Measurements from ENCODE around the gene A2M.

Gene A2M

GRCh38 chr12:9122091-9122609 lies 6.4 kb upstream of the A2M start:
- DNase-seq (ENCODE audit: extremely low read depth in 1 of 2, low read depth in 1 of 2) = no peak

- DNase-seq (ENCODE audit: extremely low read depth in 1 of 2, low read depth in 1 of 2) = no peak
These were observed 4.9 kb upstream of the A2M start for GRCh38 chr12:9120487-9121184.

GRCh38 chr12:9118158-9118557 lies 2.4 kb upstream of the A2M start:
- no peak for DNase-seq (ENCODE audit: extremely low read depth in 1 of 2, low read depth in 1 of 2)

DNA sequence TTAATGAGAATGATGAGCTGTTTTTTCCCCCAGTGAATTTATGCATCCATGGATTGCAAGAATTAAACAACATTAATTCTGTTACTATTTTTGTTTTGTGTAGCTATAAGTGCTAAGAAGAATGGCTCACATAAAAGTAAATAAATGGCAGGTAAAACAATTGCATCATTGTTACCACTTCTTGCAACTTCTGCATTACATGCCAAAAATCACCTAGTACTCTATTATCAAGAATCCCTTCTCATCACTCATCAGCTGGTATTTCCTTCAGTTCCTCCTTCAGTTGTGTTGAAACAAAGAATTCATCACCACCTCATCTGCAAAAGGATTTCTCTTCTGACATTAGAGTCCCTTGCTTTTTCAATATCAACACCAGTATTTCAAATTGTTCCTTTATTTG lies 773 bp downstream of the A2M start:
- no peak for DNase-seq (ENCODE audit: extremely low read depth in 1 of 2, low read depth in 1 of 2)

DNA sequence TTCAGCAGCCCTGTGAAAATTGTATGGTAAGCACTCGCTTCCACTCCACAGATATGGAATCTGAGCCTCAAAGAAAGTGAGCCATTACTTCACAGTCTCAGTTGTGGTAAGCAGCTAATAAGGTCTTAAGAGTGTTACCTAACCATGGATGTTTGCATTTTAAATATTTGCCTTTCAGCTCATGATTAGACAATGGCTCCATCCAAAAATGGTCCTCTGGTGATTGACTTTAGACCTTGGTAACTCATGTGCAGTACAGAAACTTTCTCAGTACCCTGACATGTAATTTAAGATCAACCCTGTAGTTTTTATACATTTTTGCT lies 1.8 kb downstream of the A2M start:
- DNase-seq (ENCODE audit: extremely low read depth in 1 of 2, low read depth in 1 of 2) = no peak

- DNase-seq (ENCODE audit: extremely low read depth in 1 of 2, low read depth in 1 of 2) = no peak
These were observed 2.3 kb downstream of the A2M start for GRCh38 chr12:9113296-9113986.

GRCh38 chr12:9112076-9112853 lies 3.5 kb downstream of the A2M start:
- DNase-seq (ENCODE audit: extremely low read depth in 1 of 2, low read depth in 1 of 2) = no peak

- no peak for DNase-seq (ENCODE audit: extremely low read depth in 1 of 2, low read depth in 1 of 2)
These were observed 4.2 kb downstream of the A2M start for GRCh38 chr12:9111525-9111924.

DNA sequence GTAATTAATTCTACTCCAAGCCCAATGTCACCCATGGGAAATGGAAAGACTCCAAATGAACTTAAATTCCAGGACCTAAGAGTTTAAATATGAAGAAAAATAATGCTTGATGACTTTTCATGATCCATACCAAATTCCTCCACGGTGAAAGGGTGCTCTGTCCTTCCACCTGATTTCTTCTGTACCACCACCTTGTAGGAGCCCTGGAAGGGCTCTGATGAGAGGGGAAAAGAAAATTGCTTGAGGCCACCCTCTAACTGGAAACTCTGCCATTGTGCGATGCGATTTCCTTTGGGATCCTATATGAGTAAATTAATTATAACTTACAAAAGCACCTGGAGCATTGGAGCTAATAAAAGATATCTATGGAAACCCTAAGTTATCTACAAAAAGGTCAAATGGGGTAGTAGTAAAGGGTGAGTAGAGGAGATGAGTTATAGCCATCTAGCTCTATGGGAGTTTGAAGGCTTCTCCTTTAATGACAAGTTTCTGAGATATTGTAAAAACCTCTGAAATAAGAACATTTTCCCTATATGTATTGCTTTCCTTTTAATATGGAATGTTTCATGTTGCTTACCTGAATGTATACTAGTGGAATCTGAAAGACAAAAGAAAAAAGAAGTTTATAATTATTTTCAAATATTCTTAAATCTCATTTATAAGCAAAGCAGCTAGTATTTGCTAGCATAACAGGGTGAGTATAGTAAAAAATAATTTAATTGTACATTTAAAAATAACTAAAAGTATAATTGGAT lies 5.8 kb downstream of the A2M start:
- DNase-seq (ENCODE audit: extremely low read depth in 1 of 2, low read depth in 1 of 2) = no peak

DNA sequence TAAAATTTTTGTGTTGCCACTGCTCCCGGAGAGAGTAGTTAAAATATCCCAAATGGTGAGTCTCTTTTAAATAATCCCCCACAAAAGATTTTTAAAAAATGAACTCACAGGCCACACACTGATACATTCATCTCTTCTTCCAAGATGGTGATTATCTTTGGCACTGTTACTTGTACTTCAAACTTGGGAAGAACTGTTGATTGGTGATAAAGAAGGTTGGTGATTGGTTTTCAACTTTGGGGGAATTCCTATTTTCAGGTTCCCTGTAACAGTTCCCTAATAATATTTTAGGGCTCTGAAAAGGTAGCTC lies 6.6 kb downstream of the A2M start:
- DNase-seq (ENCODE audit: extremely low read depth in 1 of 2, low read depth in 1 of 2) = no peak

DNA sequence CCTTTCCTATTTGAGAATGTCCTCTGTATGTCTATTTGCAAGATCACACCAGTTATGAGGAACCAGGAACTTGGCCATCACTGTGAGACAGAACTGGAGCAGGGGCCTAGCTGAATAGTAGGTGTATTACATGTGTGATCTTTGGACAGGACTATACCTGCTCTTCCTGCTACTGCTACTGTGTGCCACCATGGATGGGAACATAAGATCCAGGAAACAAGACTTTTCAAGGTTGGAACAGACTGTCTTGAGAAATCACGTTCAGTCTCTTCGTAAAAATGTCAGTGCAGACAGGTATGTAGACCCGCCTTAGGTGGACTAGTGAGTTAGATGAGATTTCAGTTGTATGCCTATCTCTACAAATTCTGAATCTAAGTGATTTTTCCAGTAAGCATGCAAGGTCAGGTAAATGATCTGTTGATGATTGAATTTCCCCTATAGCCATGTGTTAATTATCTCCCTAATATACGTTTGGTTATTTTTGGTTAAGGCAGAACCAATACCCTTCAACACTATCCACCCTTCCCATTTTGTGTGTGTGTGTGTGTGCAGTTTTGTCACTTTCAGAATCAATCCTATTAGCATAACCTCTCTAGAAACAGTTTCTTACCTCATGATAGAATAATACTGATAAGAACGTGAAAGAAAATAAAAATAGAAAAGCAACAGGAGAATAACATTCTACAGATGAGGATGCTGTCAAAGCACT lies 7.1 kb downstream of the A2M start:
- DNase-seq (ENCODE audit: extremely low read depth in 1 of 2, low read depth in 1 of 2) = no peak

GRCh38 chr12:9107542-9107873 lies 8.2 kb downstream of the A2M start:
- DNase-seq (ENCODE audit: extremely low read depth in 1 of 2, low read depth in 1 of 2) = no peak

- no peak for DNase-seq (ENCODE audit: extremely low read depth in 1 of 2, low read depth in 1 of 2)
These were observed 8.8 kb downstream of the A2M start for GRCh38 chr12:9106610-9107541.

- no peak for DNase-seq (ENCODE audit: extremely low read depth in 1 of 2, low read depth in 1 of 2)
These were observed 9.7 kb downstream of the A2M start for GRCh38 chr12:9106067-9106466.

DNA sequence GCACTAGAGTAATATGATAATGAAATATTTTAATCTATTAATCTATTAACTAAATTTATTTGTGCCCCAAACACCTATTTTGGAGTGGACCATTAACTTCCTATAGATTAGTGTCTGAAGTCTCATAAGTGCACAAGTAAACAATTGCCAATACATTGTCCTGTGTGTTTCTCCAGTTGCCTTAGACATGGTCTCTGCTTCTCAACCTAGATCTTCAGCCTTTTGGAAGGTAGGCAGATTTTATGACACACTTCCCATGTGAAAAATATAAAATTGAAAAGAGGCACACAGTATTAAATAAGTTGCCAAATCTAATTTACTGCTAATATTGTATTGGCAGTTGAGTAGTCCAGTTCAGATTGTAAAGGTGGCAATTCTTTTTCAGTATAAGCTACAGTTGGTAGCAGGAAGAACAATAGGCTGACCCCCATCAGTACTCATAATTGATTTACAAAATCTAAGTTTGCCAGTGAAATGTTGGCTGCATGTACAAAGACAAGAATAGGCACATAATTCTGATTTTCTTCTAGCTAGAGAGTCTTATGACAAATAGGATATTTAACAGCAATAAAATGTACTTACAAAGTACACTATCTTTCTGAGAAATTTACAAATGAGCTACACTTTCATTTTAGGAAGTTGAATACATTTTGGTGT lies 10.8 kb downstream of the A2M start:
- DNase-seq (ENCODE audit: extremely low read depth in 1 of 2, low read depth in 1 of 2) = no peak

GRCh38 chr12:9104087-9104486 lies 11.6 kb downstream of the A2M start:
- DNase-seq (ENCODE audit: extremely low read depth in 1 of 2, low read depth in 1 of 2) = no peak

- DNase-seq (ENCODE audit: extremely low read depth in 1 of 2, low read depth in 1 of 2) = no peak
These were observed 12.5 kb downstream of the A2M start for GRCh38 chr12:9103050-9103849.

DNA sequence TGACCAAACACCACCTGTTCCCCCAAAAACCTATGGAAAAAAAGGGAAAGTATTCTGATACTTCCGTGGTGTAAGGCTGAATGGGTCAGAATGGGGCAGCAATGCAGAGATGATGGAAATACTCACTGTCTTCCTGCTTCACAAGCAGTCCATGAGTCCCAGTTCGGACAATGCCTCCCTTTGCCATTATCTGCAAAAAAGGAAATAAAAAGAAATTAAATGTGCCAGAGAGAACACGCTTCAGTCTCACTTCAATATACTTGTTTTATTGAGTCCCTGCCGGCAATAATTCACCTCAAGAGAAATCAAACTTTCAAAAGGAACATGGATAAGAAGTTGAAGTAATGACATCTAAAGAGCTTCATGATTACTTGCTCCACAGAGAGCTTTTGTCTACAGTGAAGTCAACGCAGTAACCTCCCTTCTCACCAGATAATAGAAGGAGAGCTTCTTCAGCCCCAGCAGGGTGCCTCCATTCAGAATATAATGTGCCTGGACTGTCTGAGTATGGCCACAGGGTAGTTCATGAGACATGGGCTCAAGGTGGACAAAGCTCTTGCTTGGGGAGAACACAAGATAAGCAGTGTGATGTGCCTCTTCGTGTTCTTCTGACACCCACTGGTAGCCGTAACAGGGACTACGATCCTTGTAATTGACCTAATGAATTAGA lies 14.6 kb downstream of the A2M start:
- DNase-seq (ENCODE audit: extremely low read depth in 1 of 2, low read depth in 1 of 2) = no peak
